K562 treated with DMSO at 1 percent for 4 hours (cell line): Measurements from ENCODE around the gene XK. TPM values are rescaled to one million over a fixed set of nuclear protein-coding genes. Genes with fewer than 3 reads are reported as not detected.

Experiments used
- total RNA-seq: library from RNA; unstranded; fragments of 300-600 nt; gene quantifications from 2 replicates; pipeline ENCODE4 v1.2.3, GENCODE V29; 2022; ENCODE audit not compliant: insufficient read depth

XK gene
- 11.9 and 13.8 TPM in 2 replicates for total RNA-seq

GRCh38 chrX:37685381-37686359 is at the start of gene XK:
Gene XK (plus strand): TSS chrX:37685791. CDS start chrX:37685962, 171 bp downstream.

GRCh38 chrX:37779857-37780256 is 94.3 kb downstream of the XK start, which contains the start of gene CYBB:
Gene CYBB (plus strand): TSS chrX:37780059. CDS start chrX:37780078, 19 bp downstream.

Other genes with a start within 250 kb of the XK start
- 1.7 and 2.8 TPM in 2 replicates for gene LANCL3, start 114.1 kb upstream of the XK start, total RNA-seq
- 1.1 and 1.4 TPM in 2 replicates for gene CYBB, start 94.3 kb downstream of the XK start, total RNA-seq
- 7.0 and 8.6 TPM in 2 replicates for gene DYNLT3, start 161.8 kb downstream of the XK start, total RNA-seq